H1 (cell line): ENCODE results near the gene C11orf42. TPM values are rescaled to one million over a fixed set of nuclear protein-coding genes. Genes with fewer than 3 reads are reported as not detected.

Source experiments
- ATF2 ChIP-seq: IDR thresholded peaks from 2 replicates; pipeline ENCODE4 v1.6.1; 2012; ENCODE audit warnings: low read length, inconsistent platforms
- CBX5 ChIP-seq: fragments of 300-800, 300-1000 bp; sonication (generic); IDR thresholded peaks from 2 replicates; pipeline ENCODE4 v1.7.1; 2016; ENCODE audit warnings: antibody characterized with exemption, low read length, low read depth
- CHD7 ChIP-seq: fragments of 300-600 bp; sonication (generic); IDR thresholded peaks from 2 replicates; pipeline ENCODE4 v1.7.1; 2012; ENCODE audit warnings: low read length, moderate library complexity, mild to moderate bottlenecking, inconsistent platforms; ENCODE audit not compliant: insufficient replicate concordance
- RFX5 ChIP-seq: IDR thresholded peaks from 2 replicates; pipeline ENCODE4 v1.6.1; 2011; ENCODE audit warnings: low read depth, low read length, improper control_type of control experiment, borderline replicate concordance
- SIX5 ChIP-seq: IDR thresholded peaks from 2 replicates; pipeline ENCODE4 v1.6.1; 2011; ENCODE audit warnings: mild to moderate bottlenecking, low read depth, low read length
- TBP ChIP-seq: IDR thresholded peaks from 2 replicates; pipeline ENCODE4 v1.6.1; 2011; ENCODE audit warnings: low read depth, low read length, improper control_type of control experiment
- polyA plus RNA-seq, 7 experiments: library from polyadenylated mRNA; depleted of rRNA in 3 of 7; stranded (reverse) in 5 of 7; unstranded in 2 of 7; fragments of >200 nt in 5 of 7; fragments of 200-250 nt in 2 of 7; gene quantifications; 1 replicate in 5 of 7; 2 replicates in 1 of 7; 4 replicates in 1 of 7; pipeline versions ENCODE4 v1.2.1 to v1.2.3, GENCODE V29; 2011 to 2013; ENCODE audit warnings: missing spikeins in 2 of 7, mixed read lengths in 2 of 7
- total RNA-seq: library from RNA; stranded (reverse); fragmentation: NEBNext Ultra II Directional; extraction: Animal tissue kit (Norgen Biotek cat#: 25700); gene quantifications from 2 replicates; pipeline ENCODE4 v1.2.1, GENCODE V29; 2021

C11orf42 gene
- total and polyA plus RNA-seq, 2 of the 8 experiments (the other 6 are each of a cell fraction or from before 2014, with no cell fraction given), result not detected

GRCh38 chr11:6170226-6170625 is 35.1 kb upstream of the C11orf42 start, which contains the start of gene OR52B2 (continued):
- TF ChIP-seq CHD7 (no peak), RFX5 (no peak), SIX5 (no peak), CBX5 (no peak), TBP (no peak), ATF2 (no peak)
